B cell (primary cell): ENCODE data around the gene PIP4K2A. TPM values are rescaled to one million over a fixed set of nuclear protein-coding genes. Genes with fewer than 3 reads are reported as not detected.

Experiments used
- ATAC-seq: fragments of 200-7000 bp; cut with Tn5 transposase; one replicate; pipeline ENCODE4 v1.10.0; 2021; ENCODE audit warnings: low read depth, mild to moderate bottlenecking, moderate number of reproducible peaks, moderate library complexity
- CTCF ChIA-PET: fragments of 350-600 bp; sonication (Branson Sonifier 250); formaldehyde crosslinking; loops from one replicate; lab custom pipeline; 2021; ENCODE audit warnings: antibody characterized with exemption, inconsistent platforms; lab: Charles Lee
- POLR2A ChIA-PET: fragments of 350-600 bp; sonication (Branson Sonifier 250); formaldehyde crosslinking; loops from one replicate; lab custom pipeline; 2021; ENCODE audit warnings: antibody characterized with exemption; lab: Charles Lee
- DNase-seq: peaks from one replicate; pipeline ENCODE4 v3.0.0; 2013
- H2AFZ ChIP-seq: 2 replicates; pipeline ENCODE4 v1.6.1; 2012; ENCODE audit warnings: mild to moderate bottlenecking, low read depth, low read length; ENCODE audit not compliant: insufficient read depth, poor library complexity, severe bottlenecking
- H3K27ac ChIP-seq, 2 donors: 1 replicate in 1 of 2; 2 replicates in 1 of 2; pipeline ENCODE4 v1.5.1; 2012 to 2013; ENCODE audit warnings: low read length in 2 of 2, mild to moderate bottlenecking in 2 of 2, moderate library complexity in 1 of 2
- H3K27me3 ChIP-seq, 4 experiments: fragments of 200-600 bp in 1 of 4; sonication (generic) in 1 of 4; replicated peaks in 1 of 4; 1 replicate in 2 of 4; 2 replicates in 2 of 4; pipeline versions ENCODE4 v1.6.1 to v1.7.0; 2013 to 2016; ENCODE audit warnings: low read length in 3 of 4, mild to moderate bottlenecking in 2 of 4, mixed read lengths in 1 of 4, moderate library complexity in 1 of 4; ENCODE audit not compliant: insufficient read depth in 4 of 4, control insufficient read depth in 3 of 4; ENCODE audit errors: control extremely low read depth in 1 of 4
- H3K36me3 ChIP-seq, 2 experiments: replicated peaks in 1 of 2; 1 replicate in 1 of 2; 2 replicates in 1 of 2; pipeline versions ENCODE4 v1.6.1 to v1.7.1; 2013; ENCODE audit warnings: low read length in 1 of 2; ENCODE audit not compliant: insufficient read depth in 2 of 2, control insufficient read depth in 1 of 2; ENCODE audit errors: control extremely low read depth in 1 of 2, extremely low read depth in 1 of 2
- H3K4me1 ChIP-seq, 2 donors: fragments of 200-600 bp in 1 of 2; sonication (generic) in 1 of 2; 1 replicate in 1 of 2; 2 replicates in 1 of 2; pipeline versions ENCODE4 v1.5.1 to v1.6.1; 2013 to 2017; ENCODE audit warnings: low read length in 2 of 2; ENCODE audit not compliant: control insufficient read depth in 2 of 2, insufficient read depth in 2 of 2
- H3K4me2 ChIP-seq: replicated peaks from 2 replicates; pipeline ENCODE3; 2012; ENCODE audit warnings: mild to moderate bottlenecking, low read depth, low read length; ENCODE audit not compliant: poor library complexity, severe bottlenecking
- H3K4me3 ChIP-seq, 5 experiments: fragments of 200-600 bp in 1 of 5; sonication (generic) in 1 of 5; 1 replicate in 3 of 5; 2 replicates in 2 of 5; pipeline versions ENCODE4 v1.5.1 to v1.7.0; 2011 to 2016; ENCODE audit warnings: low read length in 4 of 5, mild to moderate bottlenecking in 4 of 5, low read depth in 2 of 5, control low read depth in 1 of 5, moderate library complexity in 1 of 5; ENCODE audit not compliant: insufficient read depth in 1 of 5; ENCODE audit errors: control extremely low read depth in 1 of 5, extremely low read depth in 1 of 5
- H3K79me2 ChIP-seq: fragments of 200-600 bp; sonication (generic); one replicate; pipeline ENCODE4 v1.6.0; 2016; ENCODE audit warnings: low read length; ENCODE audit not compliant: control insufficient read depth, insufficient read depth
- H3K9ac ChIP-seq: fragments of 200-600 bp; sonication (generic); 2 replicates; pipeline ENCODE4 v1.6.1; 2017; ENCODE audit warnings: mild to moderate bottlenecking, low read length, moderate library complexity
- H3K9me3 ChIP-seq, 3 donors: one replicate each; pipeline versions ENCODE4 v1.6.1 to v1.7.1; 2013; ENCODE audit warnings: low read length in 2 of 3; ENCODE audit not compliant: control insufficient read depth in 2 of 3, insufficient read depth in 1 of 3; ENCODE audit errors: control extremely low read depth in 1 of 3
- H4K20me1 ChIP-seq: 2 replicates; pipeline ENCODE4 v1.6.0; 2012; ENCODE audit warnings: mild to moderate bottlenecking, low read length; ENCODE audit not compliant: insufficient read depth, control insufficient read depth, poor library complexity, severe bottlenecking
- H3K27ac Mint-ChIP-seq: one replicate; pipeline ENCODE4 v1.8.0; 2021; ENCODE audit warnings: mixed read lengths
- H3K27me3 Mint-ChIP-seq: one replicate; pipeline ENCODE4 v1.8.0; 2021; ENCODE audit warnings: mixed read lengths
- H3K4me1 Mint-ChIP-seq: one replicate; pipeline ENCODE4 v1.8.0; 2021; ENCODE audit warnings: mixed read lengths
- H3K4me3 Mint-ChIP-seq: one replicate; pipeline ENCODE4 v1.8.0; 2021; ENCODE audit warnings: mixed read lengths
- H3K9me3 Mint-ChIP-seq: one replicate; pipeline ENCODE4 v1.8.0; 2022; ENCODE audit warnings: mixed read lengths; ENCODE audit not compliant: insufficient read depth
- EZH2 ChIP-seq: IDR thresholded peaks from 2 replicates; pipeline ENCODE4 v1.6.1; 2012; ENCODE audit warnings: borderline replicate concordance, low read depth, mild to moderate bottlenecking, moderate library complexity, low read length; ENCODE audit not compliant: insufficient read depth, poor library complexity, severe bottlenecking
- WGBS: methylation state at CpG from one replicate; pipeline ENCODE4 v1.1.5; 2013; ENCODE audit warnings: missing lambda C conversion rate; ENCODE audit not compliant: insufficient coverage; 5-methylcytosine and 5-hydroxymethylcytosine counted together
- intact Hi-C: fragments of 100-400 bp; cut with micrococcal nuclease; formaldehyde crosslinking; loops from one replicate; pipeline ENCODE4 v1.10.0; 2022
- polyA plus RNA-seq: library from polyadenylated mRNA; depleted of rRNA; stranded (reverse); fragments of >200 nt; gene quantifications from 2 replicates; pipeline ENCODE4 v1.2.3, GENCODE V29; 2012
- total RNA-seq, 2 donors: library from RNA; stranded (reverse); fragments of 120-200 nt in 1 of 2; gene quantifications; 1 replicate in 1 of 2; 2 replicates in 1 of 2; pipeline versions ENCODE4 v1.2.3 to v1.2.4, GENCODE V29; 2013 to 2022
- TF ChIP-seq, protein P1 (sequence below): fragments of 200-600 bp; IDR thresholded peaks from one replicate; pipeline ENCODE4 v1.8.0; 2022; ENCODE audit warnings: antibody characterized with exemption, mild to moderate bottlenecking

PIP4K2A gene
- total and polyA plus RNA-seq, 2 donors (not counting 1 experiment from before 2014, with no cell fraction given): 21.8 to 103 TPM

- peaks cover 75% of the 10 kb centered on the region for H3K4me1 Mint-ChIP-seq
- no CpG with 5 or more reads among the region's 3 CpGs for WGBS
- no peak overlapping the region for H3K9ac ChIP-seq
- TF ChIP-seq EZH2: no peak
- TF ChIP-seq, protein P1, sequence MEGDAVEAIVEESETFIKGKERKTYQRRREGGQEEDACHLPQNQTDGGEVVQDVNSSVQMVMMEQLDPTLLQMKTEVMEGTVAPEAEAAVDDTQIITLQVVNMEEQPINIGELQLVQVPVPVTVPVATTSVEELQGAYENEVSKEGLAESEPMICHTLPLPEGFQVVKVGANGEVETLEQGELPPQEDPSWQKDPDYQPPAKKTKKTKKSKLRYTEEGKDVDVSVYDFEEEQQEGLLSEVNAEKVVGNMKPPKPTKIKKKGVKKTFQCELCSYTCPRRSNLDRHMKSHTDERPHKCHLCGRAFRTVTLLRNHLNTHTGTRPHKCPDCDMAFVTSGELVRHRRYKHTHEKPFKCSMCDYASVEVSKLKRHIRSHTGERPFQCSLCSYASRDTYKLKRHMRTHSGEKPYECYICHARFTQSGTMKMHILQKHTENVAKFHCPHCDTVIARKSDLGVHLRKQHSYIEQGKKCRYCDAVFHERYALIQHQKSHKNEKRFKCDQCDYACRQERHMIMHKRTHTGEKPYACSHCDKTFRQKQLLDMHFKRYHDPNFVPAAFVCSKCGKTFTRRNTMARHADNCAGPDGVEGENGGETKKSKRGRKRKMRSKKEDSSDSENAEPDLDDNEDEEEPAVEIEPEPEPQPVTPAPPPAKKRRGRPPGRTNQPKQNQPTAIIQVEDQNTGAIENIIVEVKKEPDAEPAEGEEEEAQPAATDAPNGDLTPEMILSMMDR: no peak
- no peak overlapping the region for H3K4me2 ChIP-seq
- H3K36me3 ChIP-seq: no peaks in the 10 kb centered on the region
- no peaks in the 10 kb centered on the region for H3K9me3 Mint-ChIP-seq
- DNase-seq: no peak
- no peak for ATAC-seq
- H3K27ac Mint-ChIP-seq: no peak overlapping the region
- H3K27ac ChIP-seq: no peak overlapping the region
- peaks cover 100% of the 10 kb centered on the region for H3K79me2 ChIP-seq
- POLR2A ChIA-PET: no interaction called here
- no peak overlapping the region for H3K4me3 Mint-ChIP-seq
- H3K4me1 ChIP-seq: peaks cover 44 to 51% of the 10 kb centered on the region in 2 donors
- no peaks in the 10 kb centered on the region for H3K27me3 Mint-ChIP-seq
- peaks cover 60% of the 10 kb centered on the region for H4K20me1 ChIP-seq
- CTCF ChIA-PET: no interaction called here
- peaks cover 0 to 2% (median 0%) of the 10 kb centered on the region in 3 donors for H3K9me3 ChIP-seq
- H2AFZ ChIP-seq: no peak overlapping the region
- intact Hi-C loops: no loop called here
- H3K27me3 ChIP-seq: no peaks in the 10 kb centered on the region
- H3K4me3 ChIP-seq: no peak overlapping the region
These were observed 15.4 kb downstream of the PIP4K2A start for GRCh38 chr10:22698941-22699440.

- POLR2A ChIA-PET: no interaction called here
- Mint-ChIP-seq H3K27ac (no peak overlapping the region), H3K27me3 (no peaks in the 10 kb centered on the region), H3K4me1 (peaks cover 77% of the 10 kb centered on the region), H3K4me3 (no peak overlapping the region), H3K9me3 (no peaks in the 10 kb centered on the region)
- no peak overlapping the region for H2AFZ ChIP-seq
- peaks cover 0 to 2% (median 0%) of the 10 kb centered on the region in 3 donors for H3K9me3 ChIP-seq
- peaks cover 100% of the 10 kb centered on the region for H3K79me2 ChIP-seq
- no peak overlapping the region for H3K9ac ChIP-seq
- H3K27ac ChIP-seq: no peak overlapping the region
- CTCF ChIA-PET: interaction anchor here (1.0 kb wide), 1 partner anchor 124 kb away, joined by 4 read pairs; no protein-coding TSS in a partner anchor
- DNase-seq (no peak), ATAC-seq (no peak)
- peaks cover 51% of the 10 kb centered on the region for H4K20me1 ChIP-seq
- intact Hi-C loops: no loop called here
- H3K4me2 ChIP-seq: no peak overlapping the region
- H3K27me3 ChIP-seq: no peaks in the 10 kb centered on the region
- peaks cover 40 to 51% of the 10 kb centered on the region in 2 donors for H3K4me1 ChIP-seq
- H3K4me3 ChIP-seq: no peak overlapping the region
- H3K36me3 ChIP-seq: no peaks in the 10 kb centered on the region
- WGBS: 100% methylated on average over 1 of the region's 10 CpGs
- no peak for TF ChIP-seq EZH2
- TF ChIP-seq, protein P1: no peak
These were observed 16.6 kb downstream of the PIP4K2A start for GRCh38 chr10:22697800-22698199.
